ENCODE measurements around the gene PCID2. TPM values are rescaled to one million over a fixed set of nuclear protein-coding genes. Genes with fewer than 3 reads are reported as not detected.

The PCID2 gene
- total and polyA plus RNA-seq, 2 of the 13 experiments (the other 11 are each of a cell fraction or from before 2014, with no cell fraction given) = 65.0 to 111 TPM

DNA sequence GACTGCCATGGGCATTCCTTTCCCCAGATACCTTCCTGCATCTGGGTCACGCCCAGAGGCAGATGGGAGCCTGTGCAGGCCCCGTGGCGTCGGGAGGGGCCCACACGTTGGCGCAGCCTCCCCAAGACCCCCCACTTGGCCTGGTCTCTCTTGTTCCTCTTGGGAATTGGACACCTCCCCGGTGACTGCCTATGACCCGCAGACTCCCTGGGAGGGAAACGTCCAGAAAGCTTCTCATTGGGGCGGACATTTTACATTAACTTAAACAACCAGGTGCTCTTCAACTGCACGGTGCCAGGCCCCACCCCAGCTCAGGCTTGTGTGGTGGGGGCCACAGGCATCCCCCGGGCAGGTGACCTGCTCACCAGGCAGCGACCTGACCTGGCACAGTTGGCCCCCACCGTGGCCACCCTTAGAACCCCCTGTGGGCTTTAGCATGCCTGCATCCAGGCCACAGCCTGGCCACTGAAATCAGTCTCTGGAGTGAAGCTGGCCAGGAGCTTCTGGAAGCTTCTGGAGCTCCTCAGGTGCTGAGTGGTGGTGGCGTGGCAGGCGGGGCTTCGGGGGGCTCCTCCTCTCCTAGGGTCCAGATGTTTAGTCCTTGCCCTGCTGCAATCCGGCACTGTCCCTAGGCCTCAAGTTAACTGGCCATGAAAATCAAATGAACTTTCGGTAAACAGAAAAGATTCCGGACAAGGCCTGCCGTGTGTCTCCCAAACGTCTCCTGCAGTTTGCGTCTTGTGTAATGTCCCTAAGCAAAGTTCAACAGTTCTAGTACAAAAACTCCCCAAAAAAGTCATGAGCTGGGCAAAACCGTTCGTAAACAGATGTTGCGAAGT is 58.5 kb downstream of the PCID2 start (continued):
- no peak for TF ChIP-seq ZSCAN20 (CRISPR knock-in tag; IDR thresholded peaks at IDR 0.05; ENCODE audit: borderline replicate concordance)
- TF ChIP-seq, protein P1, sequence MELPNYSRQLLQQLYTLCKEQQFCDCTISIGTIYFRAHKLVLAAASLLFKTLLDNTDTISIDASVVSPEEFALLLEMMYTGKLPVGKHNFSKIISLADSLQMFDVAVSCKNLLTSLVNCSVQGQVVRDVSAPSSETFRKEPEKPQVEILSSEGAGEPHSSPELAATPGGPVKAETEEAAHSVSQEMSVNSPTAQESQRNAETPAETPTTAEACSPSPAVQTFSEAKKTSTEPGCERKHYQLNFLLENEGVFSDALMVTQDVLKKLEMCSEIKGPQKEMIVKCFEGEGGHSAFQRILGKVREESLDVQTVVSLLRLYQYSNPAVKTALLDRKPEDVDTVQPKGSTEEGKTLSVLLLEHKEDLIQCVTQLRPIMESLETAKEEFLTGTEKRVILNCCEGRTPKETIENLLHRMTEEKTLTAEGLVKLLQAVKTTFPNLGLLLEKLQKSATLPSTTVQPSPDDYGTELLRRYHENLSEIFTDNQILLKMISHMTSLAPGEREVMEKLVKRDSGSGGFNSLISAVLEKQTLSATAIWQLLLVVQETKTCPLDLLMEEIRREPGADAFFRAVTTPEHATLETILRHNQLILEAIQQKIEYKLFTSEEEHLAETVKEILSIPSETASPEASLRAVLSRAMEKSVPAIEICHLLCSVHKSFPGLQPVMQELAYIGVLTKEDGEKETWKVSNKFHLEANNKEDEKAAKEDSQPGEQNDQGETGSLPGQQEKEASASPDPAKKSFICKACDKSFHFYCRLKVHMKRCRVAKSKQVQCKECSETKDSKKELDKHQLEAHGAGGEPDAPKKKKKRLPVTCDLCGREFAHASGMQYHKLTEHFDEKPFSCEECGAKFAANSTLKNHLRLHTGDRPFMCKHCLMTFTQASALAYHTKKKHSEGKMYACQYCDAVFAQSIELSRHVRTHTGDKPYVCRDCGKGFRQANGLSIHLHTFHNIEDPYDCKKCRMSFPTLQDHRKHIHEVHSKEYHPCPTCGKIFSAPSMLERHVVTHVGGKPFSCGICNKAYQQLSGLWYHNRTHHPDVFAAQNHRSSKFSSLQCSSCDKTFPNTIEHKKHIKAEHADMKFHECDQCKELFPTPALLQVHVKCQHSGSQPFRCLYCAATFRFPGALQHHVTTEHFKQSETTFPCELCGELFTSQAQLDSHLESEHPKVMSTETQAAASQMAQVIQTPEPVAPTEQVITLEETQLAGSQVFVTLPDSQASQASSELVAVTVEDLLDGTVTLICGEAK (IDR thresholded peaks at IDR 0.05) = no peak
- TF ChIP-seq, protein P1 (CRISPR knock-in tag; IDR thresholded peaks at IDR 0.05) = no peak; the same call in 1 of the 2 replicates
- peak; percentile 71; the same call in 1 of the 2 replicates for TF ChIP-seq SOX5 (CRISPR knock-in tag; IDR thresholded peaks at IDR 0.05; ENCODE audit: borderline replicate concordance)
- TF ChIP-seq, protein P2, sequence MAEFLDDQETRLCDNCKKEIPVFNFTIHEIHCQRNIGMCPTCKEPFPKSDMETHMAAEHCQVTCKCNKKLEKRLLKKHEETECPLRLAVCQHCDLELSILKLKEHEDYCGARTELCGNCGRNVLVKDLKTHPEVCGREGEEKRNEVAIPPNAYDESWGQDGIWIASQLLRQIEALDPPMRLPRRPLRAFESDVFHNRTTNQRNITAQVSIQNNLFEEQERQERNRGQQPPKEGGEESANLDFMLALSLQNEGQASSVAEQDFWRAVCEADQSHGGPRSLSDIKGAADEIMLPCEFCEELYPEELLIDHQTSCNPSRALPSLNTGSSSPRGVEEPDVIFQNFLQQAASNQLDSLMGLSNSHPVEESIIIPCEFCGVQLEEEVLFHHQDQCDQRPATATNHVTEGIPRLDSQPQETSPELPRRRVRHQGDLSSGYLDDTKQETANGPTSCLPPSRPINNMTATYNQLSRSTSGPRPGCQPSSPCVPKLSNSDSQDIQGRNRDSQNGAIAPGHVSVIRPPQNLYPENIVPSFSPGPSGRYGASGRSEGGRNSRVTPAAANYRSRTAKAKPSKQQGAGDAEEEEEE (CRISPR knock-in tag; IDR thresholded peaks at IDR 0.05; ENCODE audit: borderline replicate concordance) = no peak
- TF ChIP-seq, protein P3, sequence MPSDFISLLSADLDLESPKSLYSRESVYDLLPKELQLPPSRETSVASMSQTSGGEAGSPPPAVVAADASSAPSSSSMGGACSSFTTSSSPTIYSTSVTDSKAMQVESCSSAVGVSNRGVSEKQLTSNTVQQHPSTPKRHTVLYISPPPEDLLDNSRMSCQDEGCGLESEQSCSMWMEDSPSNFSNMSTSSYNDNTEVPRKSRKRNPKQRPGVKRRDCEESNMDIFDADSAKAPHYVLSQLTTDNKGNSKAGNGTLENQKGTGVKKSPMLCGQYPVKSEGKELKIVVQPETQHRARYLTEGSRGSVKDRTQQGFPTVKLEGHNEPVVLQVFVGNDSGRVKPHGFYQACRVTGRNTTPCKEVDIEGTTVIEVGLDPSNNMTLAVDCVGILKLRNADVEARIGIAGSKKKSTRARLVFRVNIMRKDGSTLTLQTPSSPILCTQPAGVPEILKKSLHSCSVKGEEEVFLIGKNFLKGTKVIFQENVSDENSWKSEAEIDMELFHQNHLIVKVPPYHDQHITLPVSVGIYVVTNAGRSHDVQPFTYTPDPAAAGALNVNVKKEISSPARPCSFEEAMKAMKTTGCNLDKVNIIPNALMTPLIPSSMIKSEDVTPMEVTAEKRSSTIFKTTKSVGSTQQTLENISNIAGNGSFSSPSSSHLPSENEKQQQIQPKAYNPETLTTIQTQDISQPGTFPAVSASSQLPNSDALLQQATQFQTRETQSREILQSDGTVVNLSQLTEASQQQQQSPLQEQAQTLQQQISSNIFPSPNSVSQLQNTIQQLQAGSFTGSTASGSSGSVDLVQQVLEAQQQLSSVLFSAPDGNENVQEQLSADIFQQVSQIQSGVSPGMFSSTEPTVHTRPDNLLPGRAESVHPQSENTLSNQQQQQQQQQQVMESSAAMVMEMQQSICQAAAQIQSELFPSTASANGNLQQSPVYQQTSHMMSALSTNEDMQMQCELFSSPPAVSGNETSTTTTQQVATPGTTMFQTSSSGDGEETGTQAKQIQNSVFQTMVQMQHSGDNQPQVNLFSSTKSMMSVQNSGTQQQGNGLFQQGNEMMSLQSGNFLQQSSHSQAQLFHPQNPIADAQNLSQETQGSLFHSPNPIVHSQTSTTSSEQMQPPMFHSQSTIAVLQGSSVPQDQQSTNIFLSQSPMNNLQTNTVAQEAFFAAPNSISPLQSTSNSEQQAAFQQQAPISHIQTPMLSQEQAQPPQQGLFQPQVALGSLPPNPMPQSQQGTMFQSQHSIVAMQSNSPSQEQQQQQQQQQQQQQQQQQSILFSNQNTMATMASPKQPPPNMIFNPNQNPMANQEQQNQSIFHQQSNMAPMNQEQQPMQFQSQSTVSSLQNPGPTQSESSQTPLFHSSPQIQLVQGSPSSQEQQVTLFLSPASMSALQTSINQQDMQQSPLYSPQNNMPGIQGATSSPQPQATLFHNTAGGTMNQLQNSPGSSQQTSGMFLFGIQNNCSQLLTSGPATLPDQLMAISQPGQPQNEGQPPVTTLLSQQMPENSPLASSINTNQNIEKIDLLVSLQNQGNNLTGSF (CRISPR knock-in tag; IDR thresholded peaks at IDR 0.05) = no peak
- TF ChIP-seq, protein P4, sequence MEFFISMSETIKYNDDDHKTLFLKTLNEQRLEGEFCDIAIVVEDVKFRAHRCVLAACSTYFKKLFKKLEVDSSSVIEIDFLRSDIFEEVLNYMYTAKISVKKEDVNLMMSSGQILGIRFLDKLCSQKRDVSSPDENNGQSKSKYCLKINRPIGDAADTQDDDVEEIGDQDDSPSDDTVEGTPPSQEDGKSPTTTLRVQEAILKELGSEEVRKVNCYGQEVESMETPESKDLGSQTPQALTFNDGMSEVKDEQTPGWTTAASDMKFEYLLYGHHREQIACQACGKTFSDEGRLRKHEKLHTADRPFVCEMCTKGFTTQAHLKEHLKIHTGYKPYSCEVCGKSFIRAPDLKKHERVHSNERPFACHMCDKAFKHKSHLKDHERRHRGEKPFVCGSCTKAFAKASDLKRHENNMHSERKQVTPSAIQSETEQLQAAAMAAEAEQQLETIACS (CRISPR knock-in tag; IDR thresholded peaks at IDR 0.05) = no peak

Measured in HepG2 (cell line).